ENCODE results near the gene NRL.
"Not testable (repeated sequence)": the region's sequence is repeated elsewhere in the genome, so short reads cannot be mapped to it uniquely, and the experiment has no call there.

DNA sequence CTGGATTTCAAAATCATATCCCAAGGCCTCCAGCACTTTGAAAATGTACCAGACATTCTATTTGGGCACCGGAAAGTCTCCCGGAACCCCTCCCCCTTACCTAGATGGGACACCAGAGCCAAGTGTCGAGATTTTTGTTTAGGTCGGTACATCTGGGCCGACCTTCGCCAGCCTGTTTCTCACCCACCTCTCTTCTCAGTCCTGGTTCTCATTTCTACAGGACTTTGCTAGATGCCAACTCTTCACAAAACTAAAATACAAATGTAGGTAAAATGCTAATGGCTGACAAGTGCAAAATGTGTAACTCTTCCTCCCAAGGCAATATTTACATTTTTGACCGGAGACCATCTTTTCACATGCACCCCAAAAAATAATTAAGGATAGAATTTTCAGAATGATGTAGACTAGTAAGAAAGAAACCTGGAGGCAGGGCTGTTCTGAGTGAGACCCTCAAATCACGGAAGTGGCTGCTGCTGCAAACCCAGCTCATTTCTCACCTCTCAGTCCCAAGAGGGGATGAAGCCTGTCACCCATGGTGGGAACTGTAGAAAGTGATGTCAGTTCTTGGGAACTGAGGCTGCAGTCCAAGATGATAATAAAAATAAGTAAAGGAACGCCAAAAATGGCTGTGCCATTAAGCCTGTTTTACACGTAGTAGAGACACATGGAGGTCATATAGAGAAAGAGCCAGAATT, 77.6 kb downstream of the NRL start:
- TF ChIP-seq YY1 (IDR thresholded peaks at IDR 0.05); CTCF (IDR thresholded peaks at IDR 0.05; ENCODE audit: low read depth, low read length, missing input control); FOXA1 (IDR thresholded peaks at IDR 0.05); GABPA (IDR thresholded peaks at IDR 0.05 in 1 of 2, conservative IDR thresholded peaks at IDR 0.05 in 1 of 2); RAD21 (IDR thresholded peaks at IDR 0.05); TAF1 (conservative IDR thresholded peaks at IDR 0.05); MAX (IDR thresholded peaks at IDR 0.05): not testable (repeated sequence)
- TF ChIP-seq, protein P1, sequence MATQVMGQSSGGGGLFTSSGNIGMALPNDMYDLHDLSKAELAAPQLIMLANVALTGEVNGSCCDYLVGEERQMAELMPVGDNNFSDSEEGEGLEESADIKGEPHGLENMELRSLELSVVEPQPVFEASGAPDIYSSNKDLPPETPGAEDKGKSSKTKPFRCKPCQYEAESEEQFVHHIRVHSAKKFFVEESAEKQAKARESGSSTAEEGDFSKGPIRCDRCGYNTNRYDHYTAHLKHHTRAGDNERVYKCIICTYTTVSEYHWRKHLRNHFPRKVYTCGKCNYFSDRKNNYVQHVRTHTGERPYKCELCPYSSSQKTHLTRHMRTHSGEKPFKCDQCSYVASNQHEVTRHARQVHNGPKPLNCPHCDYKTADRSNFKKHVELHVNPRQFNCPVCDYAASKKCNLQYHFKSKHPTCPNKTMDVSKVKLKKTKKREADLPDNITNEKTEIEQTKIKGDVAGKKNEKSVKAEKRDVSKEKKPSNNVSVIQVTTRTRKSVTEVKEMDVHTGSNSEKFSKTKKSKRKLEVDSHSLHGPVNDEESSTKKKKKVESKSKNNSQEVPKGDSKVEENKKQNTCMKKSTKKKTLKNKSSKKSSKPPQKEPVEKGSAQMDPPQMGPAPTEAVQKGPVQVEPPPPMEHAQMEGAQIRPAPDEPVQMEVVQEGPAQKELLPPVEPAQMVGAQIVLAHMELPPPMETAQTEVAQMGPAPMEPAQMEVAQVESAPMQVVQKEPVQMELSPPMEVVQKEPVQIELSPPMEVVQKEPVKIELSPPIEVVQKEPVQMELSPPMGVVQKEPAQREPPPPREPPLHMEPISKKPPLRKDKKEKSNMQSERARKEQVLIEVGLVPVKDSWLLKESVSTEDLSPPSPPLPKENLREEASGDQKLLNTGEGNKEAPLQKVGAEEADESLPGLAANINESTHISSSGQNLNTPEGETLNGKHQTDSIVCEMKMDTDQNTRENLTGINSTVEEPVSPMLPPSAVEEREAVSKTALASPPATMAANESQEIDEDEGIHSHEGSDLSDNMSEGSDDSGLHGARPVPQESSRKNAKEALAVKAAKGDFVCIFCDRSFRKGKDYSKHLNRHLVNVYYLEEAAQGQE (IDR thresholded peaks at IDR 0.05), result not testable (repeated sequence)
